ENCODE results near the gene TLCD3A.
A peak's percentile ranks its signal among the peaks of the same experiment; 100 is the strongest.

The TLCD3A gene

GRCh38 chr17:692116-692515 lies 40.3 kb upstream of the TLCD3A start:
- Histone ChIP-seq H3K9me3 (ENCODE audit: control insufficient read depth, low read length) (no peaks in the 10 kb centered on the region), H3K18ac (ENCODE audit: low read depth in 1 of 2, low read length in 2 of 2) (no peak overlapping the region), H3K4me2 (ENCODE audit: low read length, poor library complexity, severe bottlenecking) (no peak overlapping the region), H2AK5ac (ENCODE audit: low read length, severe bottlenecking) (peak overlapping the region; percentile 32), H2BK15ac (ENCODE audit: low read depth, poor library complexity, severe bottlenecking) (no peak overlapping the region), H3K27me3 (ENCODE audit: control insufficient read depth in 1 of 2, insufficient read depth in 1 of 2, low read length in 2 of 2) (no peaks in the 10 kb centered on the region), H4K91ac (ENCODE audit: low read length) (no peak overlapping the region), H2AFZ (ENCODE audit: low read depth, low read length) (no peak overlapping the region), H2BK12ac (ENCODE audit: low read length in 2 of 2) (no peak overlapping the region), H4K8ac (ENCODE audit: low read length) (peak overlapping the region; percentile 31), H3K4me3 (ENCODE audit: insufficient read depth in 1 of 2, low read depth in 1 of 2, low read length in 2 of 2) (no peak overlapping the region), H3K23ac (ENCODE audit: low read length in 2 of 2) (no peak overlapping the region), H3K79me1 (replicated peaks; ENCODE audit: low read length, poor library complexity, severe bottlenecking) (peaks cover 13% of the 10 kb centered on the region), H3K27ac (ENCODE audit: low read length, poor library complexity, severe bottlenecking) (peak overlapping the region; percentile 56), H3K4me1 (ENCODE audit: control insufficient read depth, insufficient read depth, low read depth, low read length) (peaks cover 11% of the 10 kb centered on the region), H3K36me3 (ENCODE audit: control insufficient read depth in 1 of 2, insufficient read depth in 2 of 2, low read depth in 1 of 2, low read length in 2 of 2) (peaks cover 21 to 63% of the 10 kb centered on the region in 2 experiments), H3K14ac (ENCODE audit: low read length in 2 of 2) (no peak overlapping the region), H3K9ac (ENCODE audit: low read length) (peak overlapping the region; percentile 65), H3K4ac (ENCODE audit: low read depth in 1 of 2, low read length in 2 of 2) (no peak overlapping the region), H2BK5ac (ENCODE audit: low read depth, low read length, poor library complexity, severe bottlenecking) (no peak overlapping the region), H2BK120ac (ENCODE audit: low read depth, low read length) (no peak overlapping the region)
- WGBS: 55% methylated on average over 10 of the region's 10 CpGs
- DNase-seq: peak; percentile 27

GRCh38 chr17:693791-694638 lies 38.4 kb upstream of the TLCD3A start:
- Histone ChIP-seq H2BK12ac (ENCODE audit: low read length in 2 of 2) (peak overlapping the region in 1 of 2 experiments; percentile 24), H3K9ac (ENCODE audit: low read length) (peak overlapping the region; percentile 74), H3K27me3 (ENCODE audit: control insufficient read depth in 1 of 2, insufficient read depth in 1 of 2, low read length in 2 of 2) (no peaks in the 10 kb centered on the region), H2BK15ac (ENCODE audit: low read depth, poor library complexity, severe bottlenecking) (no peak overlapping the region), H3K27ac (ENCODE audit: low read length, poor library complexity, severe bottlenecking) (peak overlapping the region; percentile 100), H4K91ac (ENCODE audit: low read length) (no peak overlapping the region), H2BK120ac (ENCODE audit: low read depth, low read length) (no peak overlapping the region), H3K4ac (ENCODE audit: low read depth in 1 of 2, low read length in 2 of 2) (no peak overlapping the region), H3K4me2 (ENCODE audit: low read length, poor library complexity, severe bottlenecking) (peak overlapping the region; percentile 55), H3K14ac (ENCODE audit: low read length in 2 of 2) (no peak overlapping the region), H3K36me3 (ENCODE audit: control insufficient read depth in 1 of 2, insufficient read depth in 2 of 2, low read depth in 1 of 2, low read length in 2 of 2) (peaks cover 18 to 67% of the 10 kb centered on the region in 2 experiments), H2BK5ac (ENCODE audit: low read depth, low read length, poor library complexity, severe bottlenecking) (peak overlapping the region; percentile 99), H2AK5ac (ENCODE audit: low read length, severe bottlenecking) (peak overlapping the region; percentile 90), H3K4me1 (ENCODE audit: control insufficient read depth, insufficient read depth, low read depth, low read length) (peaks cover 11% of the 10 kb centered on the region), H3K18ac (ENCODE audit: low read depth in 1 of 2, low read length in 2 of 2) (no peak overlapping the region), H2AFZ (ENCODE audit: low read depth, low read length) (no peak overlapping the region), H4K8ac (ENCODE audit: low read length) (no peak overlapping the region), H3K4me3 (ENCODE audit: insufficient read depth in 1 of 2, low read depth in 1 of 2, low read length in 2 of 2) (peak overlapping the region in 1 of 2 experiments; percentile 48), H3K9me3 (ENCODE audit: control insufficient read depth, low read length) (no peaks in the 10 kb centered on the region), H3K79me1 (replicated peaks; ENCODE audit: low read length, poor library complexity, severe bottlenecking) (peaks cover 14% of the 10 kb centered on the region), H3K23ac (ENCODE audit: low read length in 2 of 2) (no peak overlapping the region)
- WGBS: 14% methylated on average over 14 of the region's 14 CpGs
- DNase-seq: peak; percentile 92

- Histone ChIP-seq H3K9ac (ENCODE audit: low read length) (peak overlapping the region; percentile 47), H4K91ac (ENCODE audit: low read length) (no peak overlapping the region), H2BK15ac (ENCODE audit: low read depth, poor library complexity, severe bottlenecking) (no peak overlapping the region), H3K4me1 (ENCODE audit: control insufficient read depth, insufficient read depth, low read depth, low read length) (peaks cover 11% of the 10 kb centered on the region), H3K14ac (ENCODE audit: low read length in 2 of 2) (no peak overlapping the region), H2BK5ac (ENCODE audit: low read depth, low read length, poor library complexity, severe bottlenecking) (no peak overlapping the region), H2AK5ac (ENCODE audit: low read length, severe bottlenecking) (no peak overlapping the region), H3K9me3 (ENCODE audit: control insufficient read depth, low read length) (no peaks in the 10 kb centered on the region), H3K4me2 (ENCODE audit: low read length, poor library complexity, severe bottlenecking) (no peak overlapping the region), H3K36me3 (ENCODE audit: control insufficient read depth in 1 of 2, insufficient read depth in 2 of 2, low read depth in 1 of 2, low read length in 2 of 2) (peaks cover 12 to 51% of the 10 kb centered on the region in 2 experiments), H3K27me3 (ENCODE audit: control insufficient read depth in 1 of 2, insufficient read depth in 1 of 2, low read length in 2 of 2) (no peaks in the 10 kb centered on the region), H3K23ac (ENCODE audit: low read length in 2 of 2) (no peak overlapping the region), H2BK120ac (ENCODE audit: low read depth, low read length) (no peak overlapping the region), H3K18ac (ENCODE audit: low read depth in 1 of 2, low read length in 2 of 2) (no peak overlapping the region), H3K4me3 (ENCODE audit: insufficient read depth in 1 of 2, low read depth in 1 of 2, low read length in 2 of 2) (no peak overlapping the region), H2AFZ (ENCODE audit: low read depth, low read length) (no peak overlapping the region), H3K79me1 (replicated peaks; ENCODE audit: low read length, poor library complexity, severe bottlenecking) (peaks cover 16% of the 10 kb centered on the region), H3K4ac (ENCODE audit: low read depth in 1 of 2, low read length in 2 of 2) (no peak overlapping the region), H2BK12ac (ENCODE audit: low read length in 2 of 2) (no peak overlapping the region), H3K27ac (ENCODE audit: low read length, poor library complexity, severe bottlenecking) (no peak overlapping the region), H4K8ac (ENCODE audit: low read length) (no peak overlapping the region)
- WGBS: 73% methylated on average over 2 of the region's 2 CpGs
- DNase-seq: no peak
Observed at GRCh38 chr17:696369-696768, 36.0 kb upstream of the TLCD3A start.

- Histone ChIP-seq H3K36me3 (ENCODE audit: control insufficient read depth in 1 of 2, insufficient read depth in 2 of 2, low read depth in 1 of 2, low read length in 2 of 2) (peaks cover 16 to 58% of the 10 kb centered on the region in 2 experiments), H3K27ac (ENCODE audit: low read length, poor library complexity, severe bottlenecking) (no peak overlapping the region), H2AK5ac (ENCODE audit: low read length, severe bottlenecking) (peak overlapping the region; percentile 49), H3K4ac (ENCODE audit: low read depth in 1 of 2, low read length in 2 of 2) (no peak overlapping the region), H2AFZ (ENCODE audit: low read depth, low read length) (no peak overlapping the region), H3K18ac (ENCODE audit: low read depth in 1 of 2, low read length in 2 of 2) (no peak overlapping the region), H2BK5ac (ENCODE audit: low read depth, low read length, poor library complexity, severe bottlenecking) (no peak overlapping the region), H3K23ac (ENCODE audit: low read length in 2 of 2) (no peak overlapping the region), H4K91ac (ENCODE audit: low read length) (no peak overlapping the region), H3K4me2 (ENCODE audit: low read length, poor library complexity, severe bottlenecking) (no peak overlapping the region), H3K9ac (ENCODE audit: low read length) (no peak overlapping the region), H2BK12ac (ENCODE audit: low read length in 2 of 2) (no peak overlapping the region), H3K27me3 (ENCODE audit: control insufficient read depth in 1 of 2, insufficient read depth in 1 of 2, low read length in 2 of 2) (no peaks in the 10 kb centered on the region), H2BK120ac (ENCODE audit: low read depth, low read length) (no peak overlapping the region), H3K4me3 (ENCODE audit: insufficient read depth in 1 of 2, low read depth in 1 of 2, low read length in 2 of 2) (no peak overlapping the region), H3K4me1 (ENCODE audit: control insufficient read depth, insufficient read depth, low read depth, low read length) (peaks cover 10% of the 10 kb centered on the region), H4K8ac (ENCODE audit: low read length) (no peak overlapping the region), H3K14ac (ENCODE audit: low read length in 2 of 2) (no peak overlapping the region), H3K9me3 (ENCODE audit: control insufficient read depth, low read length) (no peaks in the 10 kb centered on the region), H2BK15ac (ENCODE audit: low read depth, poor library complexity, severe bottlenecking) (no peak overlapping the region), H3K79me1 (replicated peaks; ENCODE audit: low read length, poor library complexity, severe bottlenecking) (peaks cover 18% of the 10 kb centered on the region)
- no peak for DNase-seq
- 95% methylated on average over 7 of the region's 8 CpGs for WGBS
Observed at GRCh38 chr17:697682-698081, 34.7 kb upstream of the TLCD3A start.
